ENCODE results near the gene MOK.

- TF ChIP-seq CTCF (IDR thresholded peaks at IDR 0.05; ENCODE audit: low read depth, low read length) (no peak), EZH2phosphoT487 (IDR thresholded peaks at IDR 0.05; ENCODE audit: low read depth) (no peak)
Measured at GRCh38 chr14:102225386-102225785, 79.6 kb downstream of the MOK start.

Data from OCI-LY3 (cell line).